ENCODE data around the gene FAM107B. TPM values are rescaled to one million over a fixed set of nuclear protein-coding genes. Genes with fewer than 3 reads are reported as not detected.

FAM107B gene
- total and polyA plus RNA-seq, 10 of the 15 experiments (the other 5 are each of a cell fraction or from before 2014, with no cell fraction given), result 22.9 to 162 (median 86.6) TPM

DNA sequence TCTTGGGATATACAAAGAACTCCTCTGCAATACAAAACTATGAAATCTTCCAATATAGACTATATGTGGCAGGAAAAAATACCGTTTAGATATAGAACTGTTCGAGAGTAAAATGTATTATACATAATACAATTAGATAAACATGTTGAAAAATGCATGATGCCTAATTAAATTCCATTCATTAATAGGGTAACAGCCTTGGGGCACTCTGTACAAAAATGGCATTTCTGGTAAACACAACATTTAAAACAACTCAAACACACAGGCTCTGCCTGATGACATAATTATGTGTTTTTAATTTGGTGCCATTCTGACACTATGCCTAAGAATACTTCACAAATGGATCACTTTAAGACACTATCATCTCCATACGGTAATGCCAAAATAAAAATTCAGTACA is 180.9 kb downstream of the FAM107B start:
- Histone ChIP-seq H3K79me2 (ENCODE audit: control insufficient read depth, insufficient read depth, low read length) (peaks cover 30% of the 10 kb centered on the region), H3K4me1 (ENCODE audit: control insufficient read depth, insufficient read depth, low read length) (peaks cover 4% of the 10 kb centered on the region), H2AFZ (ENCODE audit: control insufficient read depth, low read depth, low read length) (no peak overlapping the region), H3K36me3 (ENCODE audit: control insufficient read depth in 2 of 2, insufficient read depth in 2 of 2, low read length in 1 of 2) (peaks cover 8 to 13% of the 10 kb centered on the region in 2 experiments), H3K9me3 (replicated peaks; ENCODE audit: control insufficient read depth, insufficient read depth, low read length) (no peaks in the 10 kb centered on the region), H3K27ac (ENCODE audit: control insufficient read depth, insufficient read depth) (no peak overlapping the region), H3K9ac (ENCODE audit: control insufficient read depth, insufficient read depth, low read length) (no peak overlapping the region), H3K4me2 (ENCODE audit: control insufficient read depth, insufficient read depth) (no peak overlapping the region), H3K27me3 (replicated peaks in 1 of 2; ENCODE audit: control insufficient read depth in 2 of 2, insufficient read depth in 2 of 2, low read length in 1 of 2) (no peaks in the 10 kb centered on the region), H4K20me1 (ENCODE audit: control insufficient read depth, insufficient read depth) (no peaks in the 10 kb centered on the region), H3K4me3 (no peak overlapping the region)
- no TSS peak for BruUV-seq (replicated peaks)
- TF ChIP-seq SUZ12 (IDR thresholded peaks at IDR 0.05; ENCODE audit: unreplicated experiment) (no peak), KLF5 (IDR thresholded peaks at IDR 0.05; ENCODE audit: partially characterized antibody) (no peak), STAT1 (conservative IDR thresholded peaks at IDR 0.05) (no peak), STAT3 (IDR thresholded peaks at IDR 0.05; ENCODE audit: low read depth, low read length) (no peak), TCF3 (IDR thresholded peaks at IDR 0.05; ENCODE audit: borderline replicate concordance, insufficient read depth, low read depth, low read length) (no peak), HDAC6 (IDR thresholded peaks at IDR 0.05; ENCODE audit: unreplicated experiment) (no peak), BMI1 (IDR thresholded peaks at IDR 0.05; ENCODE audit: borderline replicate concordance) (no peak), ZNF384 (IDR thresholded peaks at IDR 0.05; ENCODE audit: borderline replicate concordance, low read depth, low read length) (no peak), NR2C2 (IDR thresholded peaks at IDR 0.05; ENCODE audit: borderline replicate concordance, control insufficient read depth, insufficient read length, low read depth) (no peak), SREBF2 (IDR thresholded peaks at IDR 0.05; ENCODE audit: low read length) (no peak)
- TF ChIP-seq, protein P1, sequence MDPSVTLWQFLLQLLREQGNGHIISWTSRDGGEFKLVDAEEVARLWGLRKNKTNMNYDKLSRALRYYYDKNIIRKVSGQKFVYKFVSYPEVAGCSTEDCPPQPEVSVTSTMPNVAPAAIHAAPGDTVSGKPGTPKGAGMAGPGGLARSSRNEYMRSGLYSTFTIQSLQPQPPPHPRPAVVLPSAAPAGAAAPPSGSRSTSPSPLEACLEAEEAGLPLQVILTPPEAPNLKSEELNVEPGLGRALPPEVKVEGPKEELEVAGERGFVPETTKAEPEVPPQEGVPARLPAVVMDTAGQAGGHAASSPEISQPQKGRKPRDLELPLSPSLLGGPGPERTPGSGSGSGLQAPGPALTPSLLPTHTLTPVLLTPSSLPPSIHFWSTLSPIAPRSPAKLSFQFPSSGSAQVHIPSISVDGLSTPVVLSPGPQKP (IDR thresholded peaks at IDR 0.05; ENCODE audit: low read depth, low read length), result no peak
- TF ChIP-seq, protein P2, sequence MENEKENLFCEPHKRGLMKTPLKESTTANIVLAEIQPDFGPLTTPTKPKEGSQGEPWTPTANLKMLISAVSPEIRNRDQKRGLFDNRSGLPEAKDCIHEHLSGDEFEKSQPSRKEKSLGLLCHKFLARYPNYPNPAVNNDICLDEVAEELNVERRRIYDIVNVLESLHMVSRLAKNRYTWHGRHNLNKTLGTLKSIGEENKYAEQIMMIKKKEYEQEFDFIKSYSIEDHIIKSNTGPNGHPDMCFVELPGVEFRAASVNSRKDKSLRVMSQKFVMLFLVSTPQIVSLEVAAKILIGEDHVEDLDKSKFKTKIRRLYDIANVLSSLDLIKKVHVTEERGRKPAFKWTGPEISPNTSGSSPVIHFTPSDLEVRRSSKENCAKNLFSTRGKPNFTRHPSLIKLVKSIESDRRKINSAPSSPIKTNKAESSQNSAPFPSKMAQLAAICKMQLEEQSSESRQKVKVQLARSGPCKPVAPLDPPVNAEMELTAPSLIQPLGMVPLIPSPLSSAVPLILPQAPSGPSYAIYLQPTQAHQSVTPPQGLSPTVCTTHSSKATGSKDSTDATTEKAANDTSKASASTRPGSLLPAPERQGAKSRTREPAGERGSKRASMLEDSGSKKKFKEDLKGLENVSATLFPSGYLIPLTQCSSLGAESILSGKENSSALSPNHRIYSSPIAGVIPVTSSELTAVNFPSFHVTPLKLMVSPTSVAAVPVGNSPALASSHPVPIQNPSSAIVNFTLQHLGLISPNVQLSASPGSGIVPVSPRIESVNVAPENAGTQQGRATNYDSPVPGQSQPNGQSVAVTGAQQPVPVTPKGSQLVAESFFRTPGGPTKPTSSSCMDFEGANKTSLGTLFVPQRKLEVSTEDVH (IDR thresholded peaks at IDR 0.05; ENCODE audit: low read depth, partially characterized antibody), result no peak
- intact Hi-C loops (cut with micrococcal nuclease; ENCODE audit: unreplicated experiment) (no loop called here), in situ Hi-C loops (cut with MboI) (no loop called here)
- ChIA-PET CTCF (interaction anchor here (0.6 kb wide), 1 partner anchor 64 kb away, joined by 3 read pairs; no protein-coding TSS in a partner anchor), SMC1A (ENCODE audit: uncharacterized antibody, unreplicated experiment) (interaction anchor here (0.6 to 1.6 kb wide), 2 partner anchors 13 to 74 kb away, joined by 3 read pairs; no protein-coding TSS in a partner anchor), RAD21 (ENCODE audit: unreplicated experiment) (no interaction called here), POLR2A (interaction anchor here (0.6 to 0.7 kb wide), 2 partner anchors 65 to 244 kb away, joined by 3 to 5 read pairs; partner anchors contain the start of genes CDNF, HSPA14 and MSANTD7)
- DNase-seq (ENCODE audit: low read depth, low spot score) (no peak), FAIRE-seq (no peak), ATAC-seq (no peak)
- WGBS (ENCODE audit: insufficient coverage, insufficient replicate concordance, low lambda C conversion rate, missing lambda C conversion rate), result 68% methylated on average over 3 of the region's 3 CpGs

All from GM12878 (cell line).